HG02970 (cell line): ENCODE measurements around the gene SELENOM.
"Not testable (repeated sequence)": the region's sequence is repeated elsewhere in the genome, so short reads cannot be mapped to it uniquely, and the experiment has no call there.

Experiments used
- ATAC-seq: cut with Tn5 transposase; IDR thresholded peaks from one replicate; pipeline ENCODE4 v1.9.1; 2021; ENCODE audit warnings: mild to moderate bottlenecking, moderate library complexity, moderate number of reproducible peaks; ENCODE audit not compliant: unreplicated experiment, low FRiP score

The SELENOM gene

DNA sequence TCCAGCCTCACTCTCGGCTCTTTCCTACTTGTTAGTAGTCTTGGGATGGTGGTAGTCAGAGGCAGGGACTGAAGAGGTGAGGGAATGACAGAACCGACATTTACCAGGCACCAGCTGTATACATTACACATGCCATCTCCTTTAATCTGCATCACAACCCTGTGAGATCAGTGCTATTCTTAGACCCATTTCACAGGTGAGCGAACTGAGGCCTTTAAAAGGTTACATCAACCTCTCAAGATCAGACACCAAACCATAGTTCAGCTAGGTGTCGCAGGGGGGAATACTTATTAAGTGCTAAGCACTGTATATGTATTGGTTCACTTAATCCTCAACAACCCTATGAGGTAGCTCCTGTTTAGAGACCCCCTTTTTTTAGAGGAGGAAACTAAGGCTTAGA, 27.3 kb upstream of the SELENOM start:
- ATAC-seq = no peak

DNA sequence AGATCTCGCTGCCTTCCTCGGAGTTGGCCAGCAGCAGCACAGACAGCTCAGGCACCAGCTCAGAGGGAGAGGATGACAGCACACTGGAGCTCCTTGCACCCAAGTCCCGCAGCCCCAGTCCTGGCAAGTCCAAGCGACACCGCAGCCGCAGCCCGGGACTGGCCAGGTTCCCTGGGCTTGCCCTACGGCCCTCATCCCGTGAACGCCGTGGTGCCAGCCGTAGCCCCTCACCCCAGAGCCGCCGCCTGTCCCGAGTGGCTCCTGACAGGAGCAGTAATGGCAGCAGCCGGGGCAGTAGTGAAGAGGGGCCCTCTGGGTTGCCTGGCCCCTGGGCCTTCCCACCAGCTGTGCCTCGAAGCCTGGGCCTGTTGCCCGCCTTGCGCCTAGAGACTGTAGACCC, 26.5 kb upstream of the SELENOM start:
- ATAC-seq = no peak

DNA sequence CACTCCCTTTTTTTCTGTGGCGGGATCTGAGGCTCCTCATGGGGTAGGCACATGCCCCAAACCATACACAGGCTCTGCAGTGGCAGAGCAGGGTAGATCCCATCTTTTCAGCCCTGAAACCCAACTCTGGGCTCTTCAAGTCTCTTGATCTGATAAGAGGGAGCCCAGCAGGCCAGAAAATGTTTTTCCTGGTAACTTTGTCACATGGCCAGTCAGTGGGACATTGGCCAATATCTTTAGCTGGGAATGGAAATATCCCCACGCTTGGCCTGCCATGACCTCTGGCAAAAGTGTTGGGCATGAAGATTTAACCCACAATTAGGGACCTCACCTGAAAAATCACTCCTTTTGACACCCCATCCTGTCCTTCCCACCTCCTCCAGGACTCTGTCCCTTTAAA, 23.5 kb upstream of the SELENOM start:
- no peak for ATAC-seq

DNA sequence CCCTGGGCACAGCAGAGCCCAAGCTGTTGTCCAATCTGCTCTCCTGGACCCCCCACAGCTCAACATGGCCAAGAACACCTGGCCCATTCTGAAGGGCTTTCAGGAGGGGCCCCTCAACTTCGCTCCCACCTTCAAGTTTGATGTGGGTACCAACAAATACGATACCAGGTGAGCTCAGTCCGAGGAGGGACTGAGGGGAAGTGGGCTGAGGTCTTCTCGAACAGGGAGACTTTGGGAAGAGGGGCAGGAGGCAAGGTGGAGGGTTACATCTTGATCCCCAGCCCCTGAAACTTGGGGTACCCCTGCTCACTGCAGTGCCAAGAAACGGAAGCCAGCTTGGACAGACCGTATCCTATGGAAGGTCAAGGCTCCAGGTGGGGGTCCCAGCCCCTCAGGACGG, 20.8 kb upstream of the SELENOM start:
- ATAC-seq = no peak

DNA sequence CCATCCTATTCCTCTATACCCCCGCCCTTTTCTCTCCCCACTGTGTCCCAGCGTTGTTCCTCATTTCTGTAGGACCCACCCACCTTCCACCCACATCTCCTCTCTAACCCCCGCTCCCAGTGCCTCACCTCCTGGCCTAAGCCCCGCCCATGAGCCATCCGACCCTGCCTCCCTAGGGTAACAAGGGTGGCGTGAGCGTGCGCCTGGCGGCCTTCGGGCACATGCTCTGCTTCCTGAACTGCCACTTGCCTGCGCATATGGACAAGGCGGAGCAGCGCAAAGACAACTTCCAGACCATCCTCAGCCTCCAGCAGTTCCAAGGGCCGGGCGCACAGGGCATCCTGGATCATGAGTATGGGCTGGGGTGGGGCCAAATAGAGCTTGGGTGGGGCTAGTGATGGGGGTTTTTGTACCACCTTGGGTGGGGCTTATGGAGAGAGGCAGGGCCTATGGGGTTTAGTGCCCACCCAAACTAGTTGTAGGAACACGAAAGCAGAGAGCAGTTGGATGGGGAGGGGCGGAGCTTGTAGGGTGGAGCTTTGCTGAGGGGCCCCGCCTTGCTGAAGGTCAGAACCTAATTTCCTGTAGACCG, 19.9 kb upstream of the SELENOM start:
- no peak for ATAC-seq

DNA sequence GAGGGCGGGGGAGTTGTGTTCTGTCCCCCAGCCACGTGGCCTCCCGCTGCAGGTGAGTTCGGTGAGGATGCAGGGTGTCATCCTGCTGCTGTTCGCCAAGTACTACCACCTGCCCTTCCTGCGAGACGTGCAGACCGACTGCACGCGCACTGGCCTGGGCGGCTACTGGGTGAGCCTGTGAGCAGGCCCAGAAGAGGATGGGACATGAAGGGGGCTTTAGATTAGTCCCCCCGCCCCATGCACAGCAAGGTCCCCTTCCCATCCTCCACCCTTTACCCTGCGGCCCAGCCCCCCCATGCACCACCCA, 19.5 kb upstream of the SELENOM start:
- ATAC-seq = no peak

DNA sequence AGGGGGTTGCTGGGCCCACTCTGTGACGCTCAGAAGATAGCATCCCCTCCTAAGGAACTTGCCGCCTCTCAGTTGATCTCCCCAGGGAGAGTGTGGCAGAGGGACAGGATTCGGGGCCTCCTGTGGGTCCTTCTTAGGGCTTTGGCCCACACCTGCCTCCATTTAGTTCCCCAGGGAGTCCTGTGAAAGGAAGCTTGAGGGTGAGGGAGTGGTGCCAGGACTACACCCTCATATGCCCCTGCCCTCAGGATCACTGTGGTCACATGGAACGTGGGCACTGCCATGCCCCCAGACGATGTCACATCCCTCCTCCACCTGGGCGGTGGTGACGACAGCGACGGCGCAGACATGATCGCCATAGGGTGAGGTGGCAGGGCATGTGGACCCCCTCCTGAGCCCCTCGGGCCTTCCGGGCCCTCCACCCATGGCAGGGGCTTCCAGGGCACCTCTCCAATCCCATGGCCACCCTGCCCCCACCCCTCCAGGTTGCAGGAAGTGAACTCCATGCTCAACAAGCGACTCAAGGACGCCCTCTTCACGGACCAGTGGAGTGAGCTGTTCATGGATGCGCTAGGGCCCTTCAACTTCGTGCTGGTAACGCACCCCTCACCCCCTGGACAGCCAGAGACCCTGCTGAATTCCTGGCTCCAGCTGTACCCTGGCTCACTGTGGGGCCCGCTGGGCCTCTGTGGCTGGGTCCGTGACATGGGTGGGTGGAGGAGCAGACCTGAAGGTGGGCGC, 18.9 kb upstream of the SELENOM start:
- ATAC-seq = no peak

DNA sequence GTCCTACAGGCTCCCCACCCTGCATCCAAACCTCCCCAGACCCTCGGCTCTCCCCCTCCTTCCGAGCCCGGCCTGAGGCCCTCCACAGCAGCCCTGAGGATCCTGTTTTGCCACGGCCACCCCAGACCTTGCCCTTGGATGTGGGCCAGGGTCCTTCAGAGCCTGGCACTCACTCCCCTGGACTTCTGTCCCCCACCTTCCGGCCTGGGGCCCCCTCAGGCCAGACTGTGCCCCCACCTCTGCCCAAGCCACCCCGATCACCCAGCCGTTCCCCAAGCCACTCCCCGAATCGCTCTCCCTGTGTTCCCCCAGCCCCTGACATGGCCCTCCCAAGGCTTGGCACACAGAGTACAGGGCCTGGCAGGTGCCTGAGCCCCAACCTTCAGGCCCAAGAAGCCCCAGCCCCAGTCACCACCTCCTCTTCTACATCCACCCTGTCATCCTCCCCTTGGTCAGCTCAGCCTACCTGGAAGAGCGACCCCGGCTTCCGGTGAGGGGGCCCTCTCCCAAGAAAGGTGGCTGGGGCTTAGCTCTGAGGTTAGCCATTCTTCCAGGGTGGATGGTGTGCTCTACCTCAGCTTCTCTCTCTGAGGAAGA, 18.3 kb upstream of the SELENOM start:
- ATAC-seq = no peak

DNA sequence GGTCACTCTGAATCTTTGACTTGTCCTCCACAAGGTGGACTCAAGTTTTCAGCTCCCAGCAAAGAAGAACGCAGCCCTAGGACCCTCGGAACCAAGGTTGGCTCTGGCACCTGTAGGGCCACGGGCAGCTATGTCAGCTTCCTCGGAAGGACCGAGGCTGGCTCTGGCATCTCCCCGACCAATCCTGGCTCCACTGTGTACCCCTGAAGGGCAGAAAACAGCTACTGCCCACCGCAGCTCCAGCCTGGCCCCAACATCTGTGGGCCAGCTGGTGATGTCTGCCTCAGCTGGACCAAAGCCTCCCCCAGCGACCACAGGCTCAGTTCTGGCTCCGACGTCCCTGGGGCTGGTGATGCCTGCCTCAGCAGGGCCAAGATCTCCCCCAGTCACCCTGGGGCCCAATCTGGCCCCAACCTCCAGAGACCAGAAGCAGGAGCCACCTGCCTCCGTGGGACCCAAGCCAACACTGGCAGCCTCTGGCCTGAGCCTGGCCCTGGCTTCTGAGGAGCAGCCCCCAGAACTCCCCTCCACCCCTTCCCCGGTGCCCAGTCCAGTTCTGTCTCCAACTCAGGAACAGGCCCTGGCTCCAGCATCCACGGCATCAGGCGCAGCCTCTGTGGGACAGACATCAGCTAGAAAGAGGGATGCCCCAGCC, 17.6 kb upstream of the SELENOM start:
- no peak for ATAC-seq

DNA sequence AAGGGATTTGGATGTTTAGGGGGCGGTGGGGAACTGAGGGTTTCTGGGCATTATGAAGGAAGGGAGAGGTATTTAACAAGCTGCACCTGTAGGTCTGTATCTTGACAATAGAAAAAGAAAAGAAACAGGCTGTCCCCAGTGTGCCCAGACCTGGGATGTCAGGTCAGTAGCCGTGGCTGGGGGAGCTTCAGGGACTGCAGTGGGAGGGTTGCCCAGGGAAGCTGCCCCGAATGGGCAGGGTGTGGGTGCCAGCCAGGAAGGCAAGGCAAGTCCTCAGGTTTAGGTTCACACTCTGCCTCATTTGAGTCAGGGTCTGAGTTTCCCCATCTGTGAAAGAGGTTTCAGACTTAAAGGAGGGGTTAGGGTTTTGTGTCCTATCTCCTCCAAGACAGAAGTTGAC, 16.9 kb upstream of the SELENOM start:
- no peak for ATAC-seq

DNA sequence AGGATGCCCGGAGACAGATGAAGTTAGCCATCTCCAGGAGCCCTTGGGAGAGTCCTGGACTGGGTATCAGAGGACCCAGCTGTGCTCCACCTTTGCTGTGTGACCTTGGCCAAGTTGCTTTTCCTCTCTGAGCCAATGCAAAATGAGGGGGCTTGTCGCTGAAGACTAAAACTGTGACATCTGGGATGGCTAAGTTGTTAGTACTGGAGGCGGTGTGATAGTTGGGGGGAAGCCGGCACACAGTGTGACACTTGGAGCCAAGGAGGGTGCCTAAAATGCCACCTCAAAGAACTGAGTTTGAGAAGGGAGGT, 15.9 kb upstream of the SELENOM start:
- no peak for ATAC-seq

DNA sequence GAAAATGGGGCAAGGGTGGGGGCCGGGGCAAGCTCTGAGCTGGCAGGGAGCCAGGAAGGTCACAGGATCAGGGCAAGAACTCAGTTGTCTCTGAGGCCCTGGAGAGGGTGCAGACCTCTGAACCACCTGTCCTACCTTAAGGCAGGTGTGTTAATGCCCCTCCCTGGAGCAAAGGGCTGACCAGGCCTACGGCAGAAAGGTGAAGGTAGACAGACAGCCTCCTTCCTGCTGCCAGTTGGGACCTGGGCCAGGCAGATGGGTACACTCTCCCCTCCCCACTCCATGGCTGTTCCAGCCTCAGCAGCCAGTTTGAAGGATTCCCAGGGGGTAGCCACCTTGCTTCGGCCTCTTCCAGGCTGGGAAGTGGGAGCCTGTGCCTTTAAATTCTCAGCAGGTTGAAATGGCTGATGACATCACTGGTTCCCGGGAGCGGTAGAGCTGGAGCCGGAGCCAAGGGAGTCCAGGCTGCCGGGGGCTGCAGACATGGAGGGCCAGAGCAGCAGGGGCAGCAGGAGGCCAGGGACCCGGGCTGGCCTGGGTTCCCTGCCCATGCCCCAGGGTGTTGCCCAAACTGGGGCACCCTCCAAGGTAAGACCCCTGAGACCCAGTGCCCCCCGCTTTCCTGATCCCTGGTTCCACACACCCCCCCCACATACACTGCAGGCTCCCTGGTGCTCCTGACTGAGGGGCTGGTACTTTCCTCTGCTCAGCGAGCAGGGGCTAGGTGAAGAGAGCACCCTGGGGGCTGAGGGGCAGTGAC, 15.3 kb upstream of the SELENOM start, which contains the start of gene INPP5J:
Gene INPP5J, plus strand, starts transcription at position 435 of the 760 bp plus-strand sequence. Its CDS starts 49 bp downstream, at position 484.
- no peak for ATAC-seq

DNA sequence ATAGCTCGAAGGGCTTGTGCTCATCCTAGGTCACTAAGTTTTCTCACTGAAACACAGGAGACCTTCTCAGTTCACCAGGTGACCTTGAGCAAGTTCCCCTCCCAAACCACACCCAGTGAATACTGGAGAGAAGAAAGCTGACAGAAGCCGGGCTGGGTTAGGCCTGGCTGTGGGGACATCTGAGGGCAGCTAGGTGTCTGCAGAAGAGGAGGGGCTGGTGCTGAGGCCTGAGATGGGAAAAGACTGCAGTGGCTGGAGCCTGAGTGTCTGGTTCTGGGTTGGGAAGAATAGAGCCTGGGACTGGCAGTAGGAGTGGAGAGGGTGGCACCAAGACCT, 14.8 kb upstream of the SELENOM start:
- no peak for ATAC-seq

DNA sequence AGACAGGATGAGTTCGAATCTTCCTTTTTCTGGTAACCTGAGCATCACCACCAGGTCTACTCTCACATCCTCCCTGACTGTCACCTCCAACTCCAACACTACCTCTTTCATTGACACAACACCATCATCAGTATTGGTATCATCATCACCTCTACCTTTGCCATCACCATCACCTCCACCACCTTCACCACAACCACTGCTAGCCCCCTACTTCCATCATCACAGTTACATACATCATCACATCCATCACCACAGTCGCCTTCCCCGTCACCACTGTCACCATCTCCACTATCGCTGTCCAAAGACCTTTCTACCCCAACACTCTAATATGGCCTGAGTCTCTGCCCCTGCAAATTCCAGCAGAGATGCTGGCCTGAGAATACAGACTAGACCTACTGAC, 14.0 kb upstream of the SELENOM start:
- no peak for ATAC-seq

DNA sequence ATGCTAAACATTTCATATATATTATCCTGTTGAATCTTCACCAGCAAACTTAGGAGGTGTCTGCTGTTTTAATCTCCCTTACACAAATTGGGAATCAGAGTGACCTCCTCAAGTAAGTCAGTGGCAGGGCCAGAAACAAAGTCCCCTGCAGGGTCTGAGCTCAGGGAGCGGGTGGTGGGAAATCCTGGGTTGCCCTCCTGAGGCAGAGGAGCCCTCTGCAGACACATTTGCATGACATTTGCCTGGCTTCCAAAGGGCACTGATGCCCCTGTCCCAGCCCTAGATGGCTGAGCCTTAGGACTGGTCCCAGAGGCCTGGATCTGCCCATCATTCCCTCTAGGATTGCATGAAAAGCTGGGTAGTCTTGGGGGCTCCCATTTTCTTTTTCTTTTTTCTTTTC, 13.3 kb upstream of the SELENOM start:
- no peak for ATAC-seq

DNA sequence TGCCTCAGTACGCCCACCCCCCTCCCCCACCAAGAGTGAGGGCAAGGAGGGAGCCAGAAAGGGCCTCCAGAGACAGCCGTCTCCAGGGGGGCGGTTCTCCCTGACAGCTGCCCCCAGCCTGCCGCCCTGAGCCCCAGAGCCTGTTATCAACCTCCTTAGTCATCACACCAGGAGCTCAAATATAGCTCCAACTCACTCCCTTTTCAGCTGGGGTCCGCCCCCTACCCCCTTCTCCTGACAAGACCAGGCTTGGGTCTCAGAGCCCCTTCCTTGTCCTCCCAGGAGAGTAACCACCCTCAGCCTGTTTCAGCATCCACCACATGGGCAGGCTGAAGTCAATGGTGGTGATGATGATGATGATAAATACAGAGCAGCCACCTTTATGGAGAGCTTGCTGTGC, 12.9 kb upstream of the SELENOM start:
- ATAC-seq = no peak

DNA sequence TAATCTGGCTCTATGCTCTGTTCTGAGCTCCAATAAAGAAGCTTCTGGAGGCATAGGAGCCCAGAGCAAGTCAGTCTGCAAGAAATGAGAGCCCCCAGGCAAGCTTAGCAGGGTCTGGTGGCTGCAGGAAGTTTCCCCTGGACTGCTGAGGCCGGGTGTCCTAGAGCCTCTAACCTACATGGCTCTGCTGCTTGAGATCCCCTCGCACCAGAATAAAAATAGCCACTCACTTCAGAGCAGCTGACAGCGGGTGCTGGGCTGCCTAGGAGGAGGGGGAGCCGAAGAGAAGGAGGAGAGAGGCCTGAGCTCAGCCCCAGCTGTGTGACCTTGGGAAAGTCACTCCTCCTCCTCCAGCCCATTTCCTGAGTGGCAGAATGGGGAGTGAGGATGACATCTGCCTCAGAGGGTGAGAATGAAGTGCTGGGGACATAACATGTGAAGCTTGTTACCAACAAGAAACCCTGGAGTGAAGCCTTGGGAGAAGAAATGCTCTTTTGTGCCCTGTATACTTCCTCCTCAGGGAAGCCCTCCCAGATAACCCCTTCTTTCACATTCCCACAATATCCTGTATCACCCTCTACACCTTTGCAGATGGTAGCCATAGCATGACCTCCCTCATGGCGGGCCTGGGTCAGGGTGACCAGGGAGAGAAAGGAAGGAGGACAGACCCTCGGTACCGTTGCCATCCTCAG, 11.8 kb upstream of the SELENOM start:
- no peak for ATAC-seq

DNA sequence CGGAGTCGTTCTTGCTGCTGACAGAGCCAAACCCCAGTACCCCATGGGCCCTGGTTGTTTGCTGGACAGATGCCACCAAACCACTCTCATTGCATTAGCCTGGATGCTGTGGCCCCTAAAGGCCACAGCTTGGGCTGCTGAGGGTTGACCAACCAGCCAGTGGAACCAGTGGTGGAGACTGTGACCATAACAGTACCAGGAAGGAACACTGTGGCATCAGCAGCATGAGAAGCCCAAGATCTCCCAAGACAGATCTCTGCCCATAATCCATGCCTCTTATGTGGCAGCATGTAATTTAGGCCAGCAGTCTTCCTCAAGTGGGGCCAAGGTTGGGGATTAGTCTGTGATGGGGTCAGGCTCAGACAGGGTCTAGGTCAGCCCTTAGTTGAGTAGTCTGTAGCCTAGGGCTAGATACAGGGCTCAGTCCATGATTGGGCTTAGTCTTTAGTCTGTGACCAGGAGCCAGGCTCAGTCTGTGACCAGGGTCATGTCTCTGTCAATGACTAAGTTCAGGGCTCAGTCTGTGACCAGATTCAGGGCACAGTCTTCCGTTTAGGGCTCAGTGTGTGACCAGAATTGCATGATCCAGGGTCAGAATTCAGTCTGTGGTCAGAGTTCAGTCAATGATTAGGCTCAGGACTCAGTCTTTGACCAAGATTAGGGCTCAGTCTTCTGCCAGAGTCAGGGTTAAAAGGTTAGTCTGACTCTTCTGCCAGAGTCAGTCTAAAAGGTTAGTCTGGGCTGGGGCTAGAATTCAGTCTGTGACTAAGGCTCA, 10.9 kb upstream of the SELENOM start:
- ATAC-seq = no peak

DNA sequence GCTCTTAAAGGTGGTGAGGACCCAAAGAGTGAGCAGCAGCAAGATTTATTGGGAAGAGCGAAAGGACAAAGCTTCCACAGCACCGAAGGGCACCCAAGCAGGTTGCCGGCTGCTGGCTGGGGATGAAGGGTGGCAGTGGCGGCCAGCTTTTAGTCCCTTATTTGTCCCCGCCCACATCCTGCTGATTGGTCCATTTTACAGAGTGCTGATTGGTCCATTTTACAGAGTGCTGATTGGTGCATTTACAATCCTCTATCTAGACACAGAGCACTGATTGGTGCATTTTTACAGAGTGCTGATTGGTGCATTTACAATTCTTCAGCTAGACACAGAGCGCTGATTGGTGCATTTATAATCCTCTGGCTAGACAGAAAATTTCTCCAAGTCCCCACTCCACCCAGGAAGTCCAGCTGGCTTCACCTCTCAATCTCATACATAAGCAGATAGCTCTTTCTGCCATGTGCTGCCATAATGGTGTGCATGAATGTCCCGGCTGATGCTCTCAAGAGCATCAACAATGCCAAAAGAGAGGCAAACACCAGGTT, 5.3 kb upstream of the SELENOM start:
- not testable (repeated sequence) for ATAC-seq

DNA sequence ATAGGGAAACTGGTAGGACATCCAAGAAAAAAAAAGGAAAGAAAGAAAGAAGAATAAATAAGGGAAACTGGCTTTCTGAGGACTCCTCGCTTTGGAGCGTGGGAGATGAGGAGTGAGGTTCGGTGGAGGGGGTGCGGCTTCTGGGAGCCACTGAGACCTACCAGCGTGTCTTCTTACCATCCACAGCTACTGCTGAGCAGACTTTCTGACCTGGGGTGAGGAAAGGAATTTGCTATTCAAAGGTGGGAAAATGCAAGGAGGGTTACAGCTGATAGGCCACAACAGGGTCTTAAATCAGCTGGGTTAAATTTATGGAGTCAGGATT, 488 bp upstream of the SELENOM start:
- ATAC-seq = peak; percentile 21
